GM12875 (cell line): ENCODE data around the gene BCAS3.

Source experiments
- H3K4me3 ChIP-seq: one replicate; pipeline ENCODE4 v1.5.1; 2011; ENCODE audit warnings: low read depth, low read length, control low read depth
- CTCF ChIP-seq: IDR thresholded peaks from 2 replicates; pipeline ENCODE4 v1.5.1; 2011; ENCODE audit warnings: low read depth, mild to moderate bottlenecking, control low read depth, inconsistent platforms, low read length, moderate library complexity, borderline replicate concordance; ENCODE audit not compliant: insufficient read depth

The BCAS3 gene

GRCh38 chr17:60699090-60699489 is 21.4 kb downstream of the BCAS3 start:
- no peak for TF ChIP-seq CTCF
- no peak overlapping the region for H3K4me3 ChIP-seq

GRCh38 chr17:60704170-60704569 is 26.5 kb downstream of the BCAS3 start:
- TF ChIP-seq CTCF: no peak
- H3K4me3 ChIP-seq: no peak overlapping the region

DNA sequence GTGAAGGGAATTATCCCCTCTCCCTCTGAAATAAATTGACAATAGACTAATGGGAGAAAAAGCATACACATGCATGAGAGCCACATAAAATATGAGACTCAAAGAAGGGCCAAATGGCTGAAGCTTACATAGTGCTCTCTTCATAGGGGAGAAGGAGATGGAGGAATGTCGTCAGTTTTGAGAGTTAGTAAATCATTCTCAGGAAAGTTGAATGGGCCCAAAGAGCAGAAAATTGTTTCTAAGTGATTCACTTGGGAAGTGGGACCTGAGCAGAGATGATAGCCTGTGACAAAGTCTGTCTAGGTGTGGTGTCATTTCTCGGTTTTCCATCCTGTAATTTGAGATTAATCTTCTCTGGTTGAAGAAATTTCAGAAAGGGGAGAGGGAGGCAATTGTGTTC is 35.0 kb downstream of the BCAS3 start:
- H3K4me3 ChIP-seq: no peak overlapping the region
- TF ChIP-seq CTCF: no peak

DNA sequence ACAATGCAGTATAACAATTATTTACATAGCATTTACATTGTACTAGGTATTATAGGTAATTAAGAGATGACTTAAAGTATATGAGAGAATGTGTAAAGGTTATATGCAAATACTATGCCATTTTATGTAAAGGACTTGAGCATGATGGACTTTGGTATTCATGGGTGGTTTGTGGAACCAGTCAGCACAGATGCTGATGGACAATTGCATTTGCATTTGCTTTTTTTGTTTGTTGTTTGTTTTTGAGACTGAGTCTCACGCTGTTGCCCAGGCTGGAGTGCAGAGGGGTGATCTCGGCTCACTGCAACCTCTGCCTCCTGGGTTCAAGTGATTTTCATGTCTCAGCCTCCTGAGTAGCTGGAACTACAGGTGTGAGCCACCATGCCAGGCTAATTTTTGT is 36.0 kb downstream of the BCAS3 start:
- no peak overlapping the region for H3K4me3 ChIP-seq
- TF ChIP-seq CTCF: no peak

DNA sequence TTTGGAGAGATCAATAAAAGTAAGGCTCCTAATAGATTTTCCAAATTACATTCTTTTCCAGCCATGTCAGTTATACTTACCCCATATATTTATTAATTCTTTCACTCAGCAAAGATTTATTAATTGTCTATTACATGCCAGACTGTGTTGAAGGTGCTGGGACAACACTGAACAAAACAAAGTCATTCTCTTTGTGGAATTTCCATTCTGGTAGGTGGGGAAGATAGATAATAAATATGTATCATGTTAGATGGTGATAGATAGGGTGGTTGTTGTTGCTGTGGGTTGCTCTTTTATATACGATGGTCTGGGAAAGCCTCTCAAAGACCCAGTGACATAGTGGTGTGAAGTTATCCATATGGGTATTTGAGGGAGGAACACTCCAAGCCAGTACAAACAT is 39.1 kb downstream of the BCAS3 start:
- no peak for TF ChIP-seq CTCF
- H3K4me3 ChIP-seq: no peak overlapping the region

GRCh38 chr17:60717814-60718213 is 40.2 kb downstream of the BCAS3 start:
- H3K4me3 ChIP-seq: no peak overlapping the region
- no peak for TF ChIP-seq CTCF

DNA sequence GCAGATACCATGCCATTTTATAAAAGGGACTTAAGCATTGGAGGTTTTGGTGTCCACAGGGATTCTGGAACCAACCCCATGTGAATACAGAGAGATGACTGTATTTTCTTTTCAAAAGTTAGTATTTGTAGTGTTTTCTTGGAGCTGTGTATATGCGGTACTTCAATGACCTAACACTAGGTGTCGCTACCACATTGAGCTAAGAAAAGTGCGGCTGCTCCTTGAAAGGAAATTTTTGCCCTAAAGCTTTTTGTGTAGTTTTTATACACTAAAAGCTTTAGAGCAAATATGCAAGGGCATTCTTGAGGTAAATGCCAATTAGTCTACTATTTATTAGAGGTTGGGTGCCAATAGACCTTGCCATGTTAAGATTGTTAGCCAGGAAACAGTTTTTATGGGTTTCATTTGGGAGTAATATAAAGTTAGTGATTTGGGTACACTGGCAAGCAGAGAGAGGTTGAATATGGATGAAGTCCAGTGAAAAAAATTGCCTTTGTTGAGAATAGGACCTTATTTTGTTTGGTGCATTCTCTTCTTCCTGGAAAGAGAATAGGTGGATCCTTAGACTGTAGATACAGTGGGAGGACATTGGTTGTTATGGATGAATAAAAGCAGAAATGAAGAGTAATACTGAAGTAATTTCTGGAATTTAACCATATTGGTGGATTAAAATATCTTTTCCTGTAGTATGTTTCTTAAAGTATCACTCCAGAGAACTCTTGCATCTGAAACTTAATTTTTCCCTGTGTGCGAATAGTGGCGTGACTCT is 43.3 kb downstream of the BCAS3 start:
- TF ChIP-seq CTCF: peak; percentile 73; the same call in 1 of the 2 replicates
- H3K4me3 ChIP-seq: no peak overlapping the region
